Measurements from ENCODE around the gene CRELD2.

Gene CRELD2

DNA sequence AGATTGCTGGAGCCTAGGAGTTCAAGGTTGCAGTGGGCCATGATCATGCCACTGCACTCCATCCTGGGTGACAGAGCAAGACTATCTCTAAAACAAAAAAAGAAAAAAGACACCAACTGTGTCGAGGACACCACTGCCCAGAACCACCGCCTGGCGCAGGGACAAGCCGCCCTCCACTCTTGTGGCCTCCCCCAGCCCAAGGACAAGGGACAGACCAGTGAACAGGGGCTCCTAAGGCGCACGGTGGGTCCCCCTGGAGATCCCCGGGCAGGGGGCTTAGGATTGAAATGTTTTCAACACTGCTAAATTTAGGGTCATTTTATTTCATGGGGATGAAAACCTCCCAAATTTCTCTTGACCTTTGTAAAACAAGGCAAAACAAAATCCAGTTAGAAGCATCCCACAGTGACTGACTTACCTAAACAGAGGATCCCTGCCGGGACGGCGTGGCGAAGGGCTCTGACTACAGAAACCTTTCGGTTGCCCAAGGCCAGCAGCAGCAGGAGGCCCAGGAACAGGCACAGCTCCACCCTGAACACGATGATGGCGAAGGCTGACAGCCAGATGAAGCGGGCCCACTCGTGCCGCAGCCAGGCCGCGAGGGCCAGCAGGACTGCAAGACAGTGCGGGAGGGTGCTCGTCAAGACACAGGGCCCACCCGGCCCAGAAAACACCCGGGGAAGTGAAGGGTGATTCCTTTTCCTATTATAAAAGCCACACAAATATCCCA is 8.8 kb upstream of the CRELD2 start:
- TF ChIP-seq, protein P1, sequence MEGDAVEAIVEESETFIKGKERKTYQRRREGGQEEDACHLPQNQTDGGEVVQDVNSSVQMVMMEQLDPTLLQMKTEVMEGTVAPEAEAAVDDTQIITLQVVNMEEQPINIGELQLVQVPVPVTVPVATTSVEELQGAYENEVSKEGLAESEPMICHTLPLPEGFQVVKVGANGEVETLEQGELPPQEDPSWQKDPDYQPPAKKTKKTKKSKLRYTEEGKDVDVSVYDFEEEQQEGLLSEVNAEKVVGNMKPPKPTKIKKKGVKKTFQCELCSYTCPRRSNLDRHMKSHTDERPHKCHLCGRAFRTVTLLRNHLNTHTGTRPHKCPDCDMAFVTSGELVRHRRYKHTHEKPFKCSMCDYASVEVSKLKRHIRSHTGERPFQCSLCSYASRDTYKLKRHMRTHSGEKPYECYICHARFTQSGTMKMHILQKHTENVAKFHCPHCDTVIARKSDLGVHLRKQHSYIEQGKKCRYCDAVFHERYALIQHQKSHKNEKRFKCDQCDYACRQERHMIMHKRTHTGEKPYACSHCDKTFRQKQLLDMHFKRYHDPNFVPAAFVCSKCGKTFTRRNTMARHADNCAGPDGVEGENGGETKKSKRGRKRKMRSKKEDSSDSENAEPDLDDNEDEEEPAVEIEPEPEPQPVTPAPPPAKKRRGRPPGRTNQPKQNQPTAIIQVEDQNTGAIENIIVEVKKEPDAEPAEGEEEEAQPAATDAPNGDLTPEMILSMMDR (conservative IDR thresholded peaks at IDR 0.05; ENCODE audit: low read length) = no peak
- no peak overlapping the region for H3K4me3 ChIP-seq (ENCODE audit: low read length)

DNA sequence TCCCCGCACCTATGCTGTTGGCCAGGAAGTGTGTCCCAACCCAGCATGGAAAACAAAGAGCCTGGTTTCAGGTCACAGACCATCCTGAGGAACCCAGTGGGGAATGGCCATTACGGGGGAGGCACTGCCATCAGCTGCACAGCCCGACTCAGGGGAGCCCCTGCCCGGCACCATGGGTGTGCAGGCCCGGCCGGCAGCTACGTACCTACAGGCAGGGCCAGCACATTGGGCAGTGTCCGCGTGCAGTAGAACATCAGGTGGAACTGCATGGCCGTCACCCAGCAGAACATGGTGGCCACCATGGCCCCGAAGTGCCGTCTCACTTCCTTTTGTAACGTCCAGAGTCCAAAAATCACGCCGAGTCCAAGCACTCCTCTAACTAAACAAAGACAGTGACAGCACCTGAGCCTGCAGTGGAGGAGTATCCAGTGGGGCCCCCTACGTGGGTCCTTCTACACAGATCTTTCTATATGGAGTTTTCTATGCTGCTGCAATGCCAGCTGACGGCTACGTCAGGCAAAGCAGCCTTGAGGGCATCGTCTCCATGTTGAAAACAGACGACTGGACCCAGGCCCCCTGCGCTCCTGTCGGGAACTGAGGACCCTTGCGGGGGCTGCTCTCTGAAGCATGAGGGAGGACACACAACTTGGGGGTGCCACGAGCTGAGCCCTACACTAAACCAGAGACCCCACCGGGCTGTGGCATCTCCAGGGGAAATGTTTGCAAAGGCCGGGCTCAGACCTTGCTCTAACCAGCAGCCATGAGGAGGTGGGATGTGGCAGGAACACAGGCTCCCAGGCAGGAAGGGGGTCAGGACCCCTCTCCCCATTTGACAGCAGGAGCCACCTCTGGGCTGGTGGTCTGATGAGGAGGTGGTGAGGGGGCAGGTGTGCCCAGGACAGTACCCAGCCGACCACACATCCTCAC is 7.9 kb upstream of the CRELD2 start:
- TF ChIP-seq, protein P1 (conservative IDR thresholded peaks at IDR 0.05; ENCODE audit: low read length) = no peak
- no peak for DNase-seq (ENCODE audit: low read depth)

More for the DNA sequence above, 8.8 kb upstream of the CRELD2 start:
- DNase-seq (ENCODE audit: low read depth) = no peak

DNA sequence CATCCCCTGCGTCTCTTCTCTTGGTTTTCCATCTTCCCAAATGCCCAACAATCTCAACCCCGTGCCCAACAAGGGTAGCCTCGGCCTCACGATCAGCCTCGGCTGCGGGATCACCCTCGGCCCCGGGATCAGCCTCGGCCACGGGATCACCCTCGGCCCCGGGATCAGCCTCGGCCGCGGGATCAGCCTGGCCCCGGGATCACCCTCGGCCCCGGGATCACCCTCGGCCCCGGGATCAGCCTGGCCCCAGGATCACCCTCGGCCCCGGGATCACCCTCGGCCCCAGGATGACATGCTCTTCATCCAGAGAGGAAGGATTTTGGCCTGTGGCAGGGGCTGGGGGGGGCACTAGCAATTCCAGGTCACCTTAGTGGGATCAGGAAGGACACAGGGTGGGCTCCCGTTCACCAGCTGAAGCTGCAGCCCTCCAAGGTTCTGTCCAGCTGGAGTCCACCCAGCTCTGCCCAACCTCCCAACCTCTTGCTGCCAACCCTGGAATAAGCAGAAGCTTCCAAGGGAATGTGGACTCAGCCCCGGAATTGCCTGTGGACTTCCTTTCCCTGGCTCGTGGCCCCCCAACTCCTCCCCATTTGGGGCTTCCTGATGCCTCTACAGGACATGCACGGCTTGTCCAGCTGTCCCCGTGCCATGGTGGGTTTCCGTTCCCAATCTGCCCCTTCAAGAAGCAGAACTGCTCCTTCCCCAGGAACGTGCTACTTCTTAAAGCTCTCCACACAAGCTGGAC is 6.4 kb upstream of the CRELD2 start:
- no peak for DNase-seq (ENCODE audit: low read depth)
- no peak overlapping the region for H3K4me3 ChIP-seq (ENCODE audit: low read length)
- TF ChIP-seq, protein P1 (conservative IDR thresholded peaks at IDR 0.05; ENCODE audit: low read length) = no peak

More for the DNA sequence above, 7.9 kb upstream of the CRELD2 start:
- H3K4me3 ChIP-seq (ENCODE audit: low read length) = no peak overlapping the region

DNA sequence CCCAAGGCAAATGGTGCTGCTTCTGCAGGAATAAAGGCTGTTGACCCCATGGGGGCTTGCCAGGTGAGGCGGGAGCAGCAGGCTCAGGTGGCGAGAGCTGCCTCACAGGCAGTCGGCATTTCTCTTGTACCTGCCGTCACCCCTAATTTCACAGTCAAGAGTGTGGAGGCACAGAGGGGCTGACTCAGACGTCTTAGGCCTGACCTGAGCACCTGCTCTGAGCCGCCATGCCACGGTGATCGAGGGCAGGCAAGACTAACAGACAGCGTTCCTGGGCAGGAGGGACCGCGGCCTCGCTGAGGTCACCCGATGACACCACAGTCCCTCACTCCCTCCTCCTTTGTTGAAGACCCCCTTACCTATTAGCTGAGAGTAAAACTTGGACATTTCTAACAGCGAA is 5.4 kb upstream of the CRELD2 start:
- TF ChIP-seq, protein P1 (conservative IDR thresholded peaks at IDR 0.05; ENCODE audit: low read length) = no peak
- DNase-seq (ENCODE audit: low read depth) = no peak
- no peak overlapping the region for H3K4me3 ChIP-seq (ENCODE audit: low read length)

DNA sequence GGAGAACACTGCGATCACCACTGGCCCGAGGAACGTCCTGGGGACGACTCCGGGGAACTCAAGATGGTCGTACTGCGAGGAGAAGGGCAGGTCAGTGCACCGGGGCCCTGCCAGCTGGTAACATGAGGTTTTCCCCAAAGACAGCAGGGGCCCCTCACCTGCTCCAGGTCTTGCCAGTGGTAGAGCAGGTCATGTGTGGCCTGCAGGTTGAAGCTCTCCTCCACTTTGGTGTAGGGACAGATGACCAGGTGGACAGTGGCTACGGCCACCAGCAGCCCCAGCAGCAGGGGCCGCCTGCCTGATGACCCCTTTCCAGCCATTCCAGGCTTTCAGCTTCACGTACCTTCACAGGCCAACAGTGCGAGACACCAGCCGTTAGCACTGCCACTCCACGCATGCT is 5.0 kb upstream of the CRELD2 start:
- TF ChIP-seq, protein P1 (conservative IDR thresholded peaks at IDR 0.05; ENCODE audit: low read length) = no peak

DNA sequence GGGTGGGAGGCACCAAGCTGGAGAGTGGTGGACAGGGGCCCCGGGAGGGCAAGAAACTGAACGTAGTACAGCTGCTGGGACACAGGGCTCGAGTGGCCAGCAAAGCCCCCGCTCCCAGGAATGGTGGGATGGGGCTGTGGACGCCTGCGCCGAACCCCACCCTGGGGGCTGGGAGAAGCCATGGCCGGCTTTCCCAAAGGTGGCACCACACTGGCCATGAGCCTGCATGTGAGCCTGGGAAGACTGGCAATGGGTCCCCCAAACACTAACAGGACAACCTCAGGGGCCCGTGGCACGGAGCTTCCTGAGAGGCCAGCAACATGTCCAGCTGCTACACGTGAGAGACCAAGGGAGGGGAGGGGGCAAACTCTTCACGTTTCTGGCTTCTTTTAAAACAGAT is 4.2 kb upstream of the CRELD2 start:
- TF ChIP-seq, protein P1 (conservative IDR thresholded peaks at IDR 0.05; ENCODE audit: low read length) = no peak

More for the DNA sequence above, 5.0 kb upstream of the CRELD2 start:
- H3K4me3 ChIP-seq (ENCODE audit: low read length) = no peak overlapping the region
- DNase-seq (ENCODE audit: low read depth) = no peak

More for the DNA sequence above, 4.2 kb upstream of the CRELD2 start:
- no peak for DNase-seq (ENCODE audit: low read depth)
- H3K4me3 ChIP-seq (ENCODE audit: low read length) = no peak overlapping the region

Data from AG10803 (cell line).